HepG2 (cell line): ENCODE results near the gene PPP2R2C. TPM values are rescaled to one million over a fixed set of nuclear protein-coding genes. Genes with fewer than 3 reads are reported as not detected.

Experiments used
- ATAC-seq: fragments of 200-7000 bp; cut with Tn5 transposase; 3 replicates; pipeline ENCODE4 v1.9.1; 2020; ENCODE audit warnings: mild to moderate bottlenecking, moderate library complexity
- BruUV-seq: library from RNA; stranded (reverse); fragments of 400-500 nt; replicated peaks from 2 replicates; lab custom pipeline; 2021; lab: Mats Ljungman, UMichigan
- CTCF ChIA-PET: fragments of 300-600 bp; formaldehyde crosslinking; extraction: SDS; loops from one replicate; lab custom pipeline; 2021; ENCODE audit warnings: low total read pairs, inconsistent platforms, low intra/inter-chr PET ratio; lab: Yijun Ruan, JAX
- POLR2A ChIA-PET: fragments of 350-600 bp; sonication (Branson Sonifier 250); formaldehyde crosslinking; loops from one replicate; lab custom pipeline; 2020; ENCODE audit warnings: antibody characterized with exemption, inconsistent platforms; lab: Yijun Ruan, JAX
- DNase-seq: peaks from one replicate; pipeline ENCODE4 v3.0.0-alpha.2; 2015; ENCODE audit warnings: low spot score
- FAIRE-seq: peaks from 3 replicates; lab custom pipeline; 2011; peaks lifted over from hg19 to GRCh38; lab: Jason Lieb, UNC
- H2AFZ ChIP-seq: one replicate; pipeline ENCODE4 v1.6.1; 2011; ENCODE audit warnings: low read length, inconsistent platforms
- H3K27ac ChIP-seq: fragments of 300-600 bp; 3 replicates; pipeline ENCODE4 v1.8.0; 2011; ENCODE audit warnings: mixed run types, mild to moderate bottlenecking, mixed read lengths, low read length, inconsistent platforms; ENCODE audit not compliant: insufficient read depth; ENCODE audit errors: extremely low read length
- H3K27me3 ChIP-seq, 2 experiments: fragments of 200-600 bp in 1 of 2; 2 replicates in 1 of 2; 3 replicates in 1 of 2; pipeline versions ENCODE4 v1.6.0 to v1.8.0; 2011; ENCODE audit warnings: low read length in 2 of 2, mild to moderate bottlenecking in 2 of 2, moderate library complexity in 2 of 2, inconsistent platforms in 1 of 2; ENCODE audit not compliant: insufficient read depth in 2 of 2, control insufficient read depth in 1 of 2
- H3K36me3 ChIP-seq, 2 experiments: fragments of 200-600 bp in 1 of 2; replicated peaks in 1 of 2; 2 replicates in 1 of 2; 3 replicates in 1 of 2; pipeline versions ENCODE4 v1.5.1 to v1.8.0; 2011; ENCODE audit warnings: low read length in 2 of 2, inconsistent platforms in 1 of 2; ENCODE audit not compliant: insufficient read depth in 2 of 2, control insufficient read depth in 1 of 2
- H3K4me1 ChIP-seq: 2 replicates; pipeline ENCODE4 v1.5.1; 2012; ENCODE audit warnings: low read length, inconsistent platforms; ENCODE audit not compliant: insufficient read depth
- H3K4me2 ChIP-seq: 2 replicates; pipeline ENCODE4 v1.6.0; 2011; ENCODE audit warnings: low read depth, low read length, inconsistent platforms
- H3K4me3 ChIP-seq, 3 experiments: fragments of 200-600 bp in 1 of 3; sonication (generic), shearing (Covaris generic) in 1 of 3; replicated peaks in 1 of 3; 2 replicates each; pipeline ENCODE4 v1.5.1; 2011 to 2016; ENCODE audit warnings: low read length in 3 of 3, inconsistent platforms in 2 of 3, low read depth in 2 of 3, mild to moderate bottlenecking in 2 of 3, control low read depth in 1 of 3, mixed read lengths in 1 of 3; ENCODE audit not compliant: insufficient read depth in 1 of 3
- H3K79me2 ChIP-seq: one replicate; pipeline ENCODE4 v1.6.1; 2011; ENCODE audit warnings: low read length, inconsistent platforms; ENCODE audit not compliant: insufficient read depth
- H3K9ac ChIP-seq: 2 replicates; pipeline ENCODE4 v1.6.0; 2011; ENCODE audit warnings: mild to moderate bottlenecking, low read depth, low read length, inconsistent platforms; ENCODE audit not compliant: insufficient read depth
- H3K9me3 ChIP-seq: 2 replicates; pipeline ENCODE4 v1.5.1; 2012; ENCODE audit warnings: mild to moderate bottlenecking, low read length
- H4K20me1 ChIP-seq: 2 replicates; pipeline ENCODE4 v1.6.0; 2011; ENCODE audit warnings: inconsistent platforms, mild to moderate bottlenecking, low read length, moderate library complexity; ENCODE audit not compliant: insufficient read depth
- ASH2L ChIP-seq: fragments of 300-600, 200-600 bp; sonication (generic); IDR thresholded peaks from 2 replicates; pipeline ENCODE4 v1.7.0; 2017; ENCODE audit warnings: low read depth, mild to moderate bottlenecking, moderate library complexity, mixed read lengths, low read length; ENCODE audit not compliant: insufficient read length
- CSRNP1 ChIP-seq: sonication (generic); formaldehyde crosslinking; IDR thresholded peaks from 2 replicates; pipeline ENCODE4 v1.8.1; 2023; ENCODE audit warnings: mild to moderate bottlenecking, missing genetic modification reagents
- FOXC1 ChIP-seq: sonication (generic); formaldehyde crosslinking; IDR thresholded peaks from 2 replicates; pipeline ENCODE4 v1.8.0; 2022; ENCODE audit warnings: mild to moderate bottlenecking, missing genetic modification reagents, borderline replicate concordance
- GATAD1 ChIP-seq: IDR thresholded peaks from 2 replicates; pipeline ENCODE4 v1.6.1; 2016; ENCODE audit warnings: missing genetic modification reagents, missing compliant biosample characterization
- HNRNPL ChIP-seq: fragments of 200-400 bp; formaldehyde crosslinking; IDR thresholded peaks from 2 replicates; pipeline ENCODE4 v1.6.1; 2017; ENCODE audit warnings: mild to moderate bottlenecking, low read depth, low read length
- ISX ChIP-seq: sonication (generic); formaldehyde crosslinking; conservative IDR thresholded peaks from 2 replicates; pipeline ENCODE4 v1.5.0; 2020; ENCODE audit warnings: missing genetic modification reagents
- JUNB ChIP-seq: sonication (generic); formaldehyde crosslinking; IDR thresholded peaks from 2 replicates; pipeline ENCODE4 v1.8.0; 2022; ENCODE audit warnings: missing genetic modification reagents, mild to moderate bottlenecking, borderline replicate concordance
- KDM2A ChIP-seq: sonication (generic); formaldehyde crosslinking; IDR thresholded peaks from 2 replicates; pipeline ENCODE4 v1.4.0; 2020; ENCODE audit warnings: low read depth, missing genetic modification reagents, borderline replicate concordance
- KLF6 ChIP-seq: IDR thresholded peaks from 2 replicates; pipeline ENCODE4 v1.8.0; 2016; ENCODE audit warnings: missing biosample characterization, missing genetic modification reagents
- MEIS1 ChIP-seq: sonication (generic); formaldehyde crosslinking; IDR thresholded peaks from 2 replicates; pipeline ENCODE4 v1.9.0; 2021; ENCODE audit warnings: mild to moderate bottlenecking, missing genetic modification reagents, moderate library complexity, borderline replicate concordance
- NFKBIZ ChIP-seq: IDR thresholded peaks from 2 replicates; pipeline ENCODE4 v1.6.1; 2018; ENCODE audit warnings: missing genetic modification reagents, missing compliant biosample characterization
- NR3C1 ChIP-seq: sonication (generic); formaldehyde crosslinking; IDR thresholded peaks from 2 replicates; pipeline ENCODE4 v1.4.0; 2020; ENCODE audit warnings: missing genetic modification reagents
- RARA ChIP-seq: IDR thresholded peaks from 2 replicates; pipeline ENCODE4 v1.6.1; 2016; ENCODE audit warnings: missing genetic modification reagents, missing compliant biosample characterization
- SOX6 ChIP-seq, 2 experiments: fragments of 450-650 bp in 1 of 2; sonication (generic) in 1 of 2; formaldehyde crosslinking in 1 of 2; IDR thresholded peaks; 2 replicates each; pipeline versions ENCODE4 v1.4.0 to v1.6.1; 2017 to 2020; ENCODE audit warnings: antibody characterized with exemption in 1 of 2, mild to moderate bottlenecking in 1 of 2, missing genetic modification reagents in 1 of 2
- TFDP1 ChIP-seq: IDR thresholded peaks from 2 replicates; pipeline ENCODE4 v1.6.1; 2016; ENCODE audit warnings: missing compliant biosample characterization, missing genetic modification reagents, borderline replicate concordance
- THRA ChIP-seq: sonication (generic); formaldehyde crosslinking; IDR thresholded peaks from 2 replicates; pipeline ENCODE4 v1.4.0; 2020; ENCODE audit warnings: missing genetic modification reagents, borderline replicate concordance
- ZFY ChIP-seq: sonication (generic); formaldehyde crosslinking; IDR thresholded peaks from 2 replicates; pipeline ENCODE4 v1.4.0; 2020; ENCODE audit warnings: missing genetic modification reagents
- ZNF251 ChIP-seq: sonication (generic); formaldehyde crosslinking; IDR thresholded peaks from 2 replicates; pipeline ENCODE4 v1.9.0; 2021; ENCODE audit warnings: mild to moderate bottlenecking, missing genetic modification reagents
- ZNF768 ChIP-seq: sonication (generic); formaldehyde crosslinking; IDR thresholded peaks from 2 replicates; pipeline ENCODE4 v1.4.0; 2020; ENCODE audit warnings: missing genetic modification reagents
- ZNF816 ChIP-seq: sonication (generic); formaldehyde crosslinking; IDR thresholded peaks from 2 replicates; pipeline ENCODE4 v1.8.0; 2022; ENCODE audit warnings: missing genetic modification reagents, mild to moderate bottlenecking, borderline replicate concordance
- WGBS: methylation state at CpG from one replicate; pipeline ENCODE4 v1.1.6; 2017; ENCODE audit warnings: low lambda C conversion rate; 5-methylcytosine and 5-hydroxymethylcytosine counted together
- in situ Hi-C: cut with HindIII; loops from 2 replicates; pipeline ENCODE4 v1.10.0; 2017; ENCODE audit warnings: low pct_unique_long_range_greater_than_20kb; ENCODE audit not compliant: extremely low pct_ligation_motif_present
- intact Hi-C: fragments of 100-400 bp; cut with micrococcal nuclease; formaldehyde crosslinking; loops from one replicate; pipeline ENCODE4 v1.10.0; 2022; ENCODE audit not compliant: unreplicated experiment
- polyA plus RNA-seq, 8 experiments: library from polyadenylated mRNA; depleted of rRNA in 3 of 8; stranded (reverse) in 7 of 8; unstranded in 1 of 8; fragments of >200 nt; fragmentation: Illumina TruSeq in 4 of 8; extraction: Trizol in 4 of 8; gene quantifications; 2 replicates each; pipeline versions ENCODE4 v1.2.1 to v1.2.3, GENCODE V29; 2011 to 2016; ENCODE audit warnings: low read depth in 4 of 8, missing spikeins in 1 of 8, mixed read lengths in 1 of 8; ENCODE audit not compliant: insufficient read depth in 1 of 8
- total RNA-seq, 5 experiments: library from RNA; depleted of rRNA; stranded (reverse); fragments of >200 nt; fragmentation: Illumina TruSeq; extraction: Trizol; gene quantifications; 2 replicates each; pipeline ENCODE4 v1.2.3, GENCODE V29; 2016; ENCODE audit warnings: low read depth in 1 of 5

Gene PPP2R2C
- total and polyA plus RNA-seq, 2 of the 13 experiments (the other 11 are each of a cell fraction or from before 2014, with no cell fraction given), result 0.60 to 8.6 TPM

- POLR2A ChIA-PET, result interaction anchor here (1.0 to 1.8 kb wide), 6 partner anchors 7 to 45 kb away, joined by 3 to 17 read pairs (median 4); partner anchors contain the start of gene WFS1
- peak; percentile 36 for TF ChIP-seq ASH2L
- TF ChIP-seq KDM2A (CRISPR knock-in tag), result peak; percentile 12; the same call in 1 of the 2 replicates
- no peak for TF ChIP-seq NR3C1 (CRISPR knock-in tag)
- no peak for TF ChIP-seq SOX6 (IDR thresholded peaks at IDR 0.05)
- 0 out of 2 replicates have a peak, but pooled peaks have one; percentile 4 for TF ChIP-seq SOX6 (CRISPR knock-in tag; IDR thresholded peaks at IDR 0.05)
- no peak for TF ChIP-seq MEIS1
- TF ChIP-seq ZNF768 (CRISPR knock-in tag), result peak; percentile 42; the same call in 1 of the 2 replicates
- TF ChIP-seq FOXC1 (CRISPR knock-in tag), result no peak
- TF ChIP-seq GATAD1 (CRISPR knock-in tag), result no peak
- TF ChIP-seq NFKBIZ (CRISPR knock-in tag), result no peak
- no peak for TF ChIP-seq KLF6 (CRISPR knock-in tag)
- TF ChIP-seq CSRNP1 (CRISPR knock-in tag), result peak; percentile 67
- no peak for TF ChIP-seq RARA (CRISPR knock-in tag)
- TF ChIP-seq JUNB (CRISPR knock-in tag), result no peak
- no peak for TF ChIP-seq TFDP1 (CRISPR knock-in tag)
- no peak for TF ChIP-seq ZFY
- TF ChIP-seq HNRNPL, result no peak; the same call in 1 of the 2 replicates
- no peak for TF ChIP-seq THRA (CRISPR knock-in tag)
- TF ChIP-seq ZNF816 (CRISPR knock-in tag), result no peak
- TF ChIP-seq ZNF251 (CRISPR knock-in tag), result no peak
- no peak for TF ChIP-seq ISX (CRISPR knock-in tag)
These were observed 194.2 kb downstream of the PPP2R2C start for GRCh38 chr4:6277935-6278800.

More at GRCh38 chr4:6277935-6278800, 194.2 kb downstream of the PPP2R2C start:
- H3K27me3 ChIP-seq, result no peaks in the 10 kb centered on the region
- FAIRE-seq (no peak), ATAC-seq (peak; percentile 0; the same call in 1 of the 3 replicates), DNase-seq (no peak)
- in situ Hi-C loops (no loop called here), intact Hi-C loops (no loop called here)
- 84% methylated on average over 9 of the region's 21 CpGs for WGBS
- peak overlapping the region; percentile 58 for H3K4me2 ChIP-seq
- peaks cover 46% of the 10 kb centered on the region for H3K79me2 ChIP-seq
- H3K27ac ChIP-seq, result peak overlapping the region; percentile 92
- peaks cover 32 to 42% of the 10 kb centered on the region in 2 experiments for H3K36me3 ChIP-seq
- CTCF ChIA-PET, result interaction anchor here (1.7 kb wide), 1 partner anchor 14 kb away, joined by 3 read pairs; no protein-coding TSS in a partner anchor
- 0 out of 2 replicates have a peak, but pooled peaks cover 4% of the 10 kb centered on the region for H4K20me1 ChIP-seq
- H3K4me1 ChIP-seq, result peaks cover 67% of the 10 kb centered on the region
- no TSS peak for BruUV-seq
- no peak overlapping the region for H2AFZ ChIP-seq
- peak overlapping the region; percentile 72 for H3K9ac ChIP-seq
- H3K4me3 ChIP-seq, result peak overlapping the region in 2 of 3 experiments; percentile 4 to 37; a peak in 1 of 6 replicates
- no peaks in the 10 kb centered on the region for H3K9me3 ChIP-seq
